Mesothelial cell of epicardium (in vitro differentiated cells): Measurements from ENCODE around the gene PGBD5. TPM values are rescaled to one million over a fixed set of nuclear protein-coding genes. Genes with fewer than 3 reads are reported as not detected.

Source experiments
- DNase-seq, 2 experiments: peaks; one replicate each; pipeline ENCODE4 v3.0.0; 2021; ENCODE audit warnings: low spot score in 2 of 2; ENCODE audit not compliant: unreplicated experiment in 2 of 2
- H3K27ac Mint-ChIP-seq: 2 replicates; pipeline ENCODE4 v1.8.0; 2021; ENCODE audit warnings: mixed read lengths
- H3K27me3 Mint-ChIP-seq: 2 replicates; pipeline ENCODE4 v1.8.0; 2021; ENCODE audit warnings: low read depth, mixed read lengths
- H3K36me3 Mint-ChIP-seq: 2 replicates; pipeline ENCODE4 v1.8.0; 2021; ENCODE audit warnings: mixed read lengths
- H3K4me1 Mint-ChIP-seq: 2 replicates; pipeline ENCODE4 v1.8.0; 2021; ENCODE audit warnings: mixed read lengths
- H3K4me3 Mint-ChIP-seq: 2 replicates; pipeline ENCODE4 v1.8.0; 2021; ENCODE audit warnings: mild to moderate bottlenecking, moderate library complexity, mixed read lengths
- H3K9me3 Mint-ChIP-seq: 2 replicates; pipeline ENCODE4 v1.8.0; 2021; ENCODE audit warnings: mixed read lengths
- CTCF ChIP-seq: fragments of 200-600 bp; sonication (generic); IDR thresholded peaks from one replicate; pipeline ENCODE4 v1.5.0; 2021; ENCODE audit warnings: antibody characterized with exemption; ENCODE audit not compliant: unreplicated experiment
- total RNA-seq: library from RNA; stranded (reverse); gene quantifications from 3 replicates; pipeline ENCODE4 v1.2.1, GENCODE V29; 2021

Gene PGBD5
- total RNA-seq, 1 donor from 2014 or later: 0.94 TPM

GRCh38 chr1:230385158-230385450, 41.0 kb downstream of the PGBD5 start:
- Mint-ChIP-seq H3K27ac (no peak overlapping the region), H3K36me3 (no peaks in the 10 kb centered on the region), H3K9me3 (no peaks in the 10 kb centered on the region), H3K4me3 (no peak overlapping the region), H3K4me1 (peaks cover 7% of the 10 kb centered on the region), H3K27me3 (peaks cover 5% of the 10 kb centered on the region)
- DNase-seq: no peak
- no peak for TF ChIP-seq CTCF

- H3K4me1 Mint-ChIP-seq: peaks cover 7% of the 10 kb centered on the region
Observed at GRCh38 chr1:230384380-230385157, 41.6 kb downstream of the PGBD5 start.

GRCh38 chr1:230383425-230383824, 42.7 kb downstream of the PGBD5 start:
- Mint-ChIP-seq H3K27ac (no peak overlapping the region), H3K4me1 (peaks cover 7% of the 10 kb centered on the region), H3K36me3 (peaks cover 9% of the 10 kb centered on the region), H3K4me3 (no peak overlapping the region), H3K27me3 (no peaks in the 10 kb centered on the region), H3K9me3 (peaks cover 11% of the 10 kb centered on the region)
- DNase-seq: no peak
- TF ChIP-seq CTCF: no peak

More at GRCh38 chr1:230384380-230385157, 41.6 kb downstream of the PGBD5 start:
- peaks cover 3% of the 10 kb centered on the region for H3K36me3 Mint-ChIP-seq
- peaks cover 4% of the 10 kb centered on the region for H3K9me3 Mint-ChIP-seq
- H3K4me3 Mint-ChIP-seq: no peak overlapping the region
- DNase-seq: no peak
- no peak for TF ChIP-seq CTCF
- no peak overlapping the region for H3K27ac Mint-ChIP-seq
- no peaks in the 10 kb centered on the region for H3K27me3 Mint-ChIP-seq

- H3K27ac Mint-ChIP-seq: no peak overlapping the region
- H3K36me3 Mint-ChIP-seq: peaks cover 9% of the 10 kb centered on the region
- no peaks in the 10 kb centered on the region for H3K27me3 Mint-ChIP-seq
- no peak for DNase-seq
- no peak overlapping the region for H3K4me3 Mint-ChIP-seq
- peaks cover 11% of the 10 kb centered on the region for H3K9me3 Mint-ChIP-seq
- peaks cover 7% of the 10 kb centered on the region for H3K4me1 Mint-ChIP-seq
- TF ChIP-seq CTCF: no peak
Observed at GRCh38 chr1:230382001-230382491, 44.1 kb downstream of the PGBD5 start.

GRCh38 chr1:230381585-230381984, 44.5 kb downstream of the PGBD5 start:
- peaks cover 11% of the 10 kb centered on the region for H3K9me3 Mint-ChIP-seq

More at GRCh38 chr1:230381585-230381984, 44.5 kb downstream of the PGBD5 start:
- TF ChIP-seq CTCF: no peak
- Mint-ChIP-seq H3K4me3 (no peak overlapping the region), H3K36me3 (peaks cover 9% of the 10 kb centered on the region), H3K27ac (no peak overlapping the region), H3K27me3 (no peaks in the 10 kb centered on the region), H3K4me1 (peaks cover 7% of the 10 kb centered on the region)
- DNase-seq: no peak
